ENCODE measurements around the gene DNMT3L.
"Not testable (repeated sequence)": the region's sequence is repeated elsewhere in the genome, so short reads cannot be mapped to it uniquely, and the experiment has no call there.

Gene DNMT3L

GRCh38 chr21:44261675-44262295 is at the start of gene DNMT3L:
Gene DNMT3L (minus strand): TSS chr21:44261897. CDS start chr21:44261259, 638 bp downstream.
- no peak for FAIRE-seq

DNA sequence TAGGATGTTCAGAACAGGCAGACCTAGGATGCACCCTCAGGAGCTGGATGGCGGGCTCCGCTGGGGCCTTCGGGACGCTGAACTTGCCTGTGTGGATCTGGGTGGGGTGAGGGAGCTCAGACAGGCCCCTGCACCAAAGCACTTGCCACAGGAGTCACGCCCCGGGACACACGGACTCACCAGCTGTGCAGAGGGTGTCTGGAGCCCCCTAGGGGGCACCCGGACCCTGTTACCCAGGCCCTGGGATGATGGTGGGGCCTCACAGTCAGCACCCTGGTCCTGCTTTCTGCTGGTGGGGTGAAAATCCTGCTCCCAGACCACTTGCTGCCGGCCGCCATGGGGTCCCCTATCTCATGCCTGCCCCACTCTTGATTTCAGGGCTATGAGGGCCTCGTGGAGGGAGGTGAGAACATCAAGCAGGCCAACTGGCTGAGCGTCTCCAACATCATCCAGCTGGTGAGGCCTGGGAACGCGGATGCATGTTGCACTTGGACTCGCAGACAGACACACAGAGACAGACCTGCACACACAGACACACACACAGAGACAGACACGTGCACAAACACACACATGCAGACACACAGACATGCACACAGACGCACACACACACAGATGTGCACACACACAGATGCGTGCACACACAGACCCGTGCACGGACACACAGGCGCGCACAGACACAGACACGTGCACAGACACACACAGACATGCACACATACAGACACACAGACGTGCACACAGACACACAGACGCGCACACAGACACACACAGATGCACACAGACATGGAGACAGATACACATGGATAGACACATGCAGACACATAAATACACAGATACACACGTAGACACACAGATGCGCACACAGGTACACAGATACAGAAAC is 49.2 kb upstream of the DNMT3L start:
- FAIRE-seq, result no peak

DNA sequence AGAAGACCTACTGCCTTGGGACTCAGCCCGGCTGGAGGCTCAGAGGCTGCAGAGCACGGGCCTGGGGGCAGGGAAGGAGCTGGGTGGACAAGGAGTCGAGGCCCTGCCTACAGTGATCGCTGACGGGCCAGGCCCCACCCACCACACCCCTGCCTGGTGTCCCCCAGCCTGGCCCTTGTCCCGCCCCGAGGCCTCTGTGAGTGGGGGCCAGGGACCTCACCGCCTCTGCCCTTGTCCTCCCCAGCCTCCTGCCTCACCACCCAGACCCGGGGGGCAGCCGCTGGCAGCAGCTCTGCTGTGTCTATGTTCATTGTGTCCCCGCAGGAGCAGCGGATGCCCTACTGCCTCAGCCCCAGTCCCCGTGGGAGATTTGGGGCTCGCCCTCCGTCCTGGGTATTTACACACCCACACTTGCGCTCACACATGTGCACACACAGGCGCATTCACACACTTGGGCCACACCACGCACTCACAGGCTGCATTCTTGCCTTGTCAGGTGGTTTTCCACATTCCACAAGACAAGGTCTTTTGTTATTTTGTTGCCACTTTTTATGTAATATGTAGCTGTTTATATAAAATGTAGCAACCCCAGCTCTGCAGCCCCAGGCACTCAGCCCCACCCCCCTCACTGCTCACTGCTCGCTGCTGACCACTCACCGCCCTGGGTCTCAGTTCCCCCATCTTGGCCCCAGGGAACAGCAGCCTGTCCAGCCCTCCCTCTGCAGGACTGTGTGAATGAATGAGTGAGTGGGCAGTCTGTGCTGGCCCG is 45.4 kb upstream of the DNMT3L start:
- no peak for FAIRE-seq

DNA sequence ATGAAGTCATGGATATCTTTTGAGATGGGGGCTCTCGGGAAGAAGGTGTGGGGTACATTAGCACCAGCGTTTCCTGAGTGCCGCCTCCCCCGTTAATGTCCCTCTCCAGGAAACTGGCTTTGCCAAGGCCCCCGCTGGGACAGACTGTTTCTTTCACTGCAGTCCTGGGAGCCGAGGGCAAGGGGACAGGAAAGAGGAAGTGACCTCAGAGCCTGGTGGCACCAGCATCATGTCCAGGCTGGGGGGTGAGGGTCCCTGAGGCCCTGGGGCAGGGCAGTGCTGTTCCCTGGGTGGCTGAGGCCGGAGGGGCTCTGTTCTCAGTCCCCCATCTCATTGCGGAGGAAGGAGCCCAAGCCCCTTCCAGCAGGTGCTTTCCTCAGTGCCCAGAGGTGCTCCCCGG is 44.0 kb upstream of the DNMT3L start:
- no peak for FAIRE-seq

- FAIRE-seq, result no peak
These were observed 43.2 kb upstream of the DNMT3L start for GRCh38 chr21:44304877-44305293.

- no peak for FAIRE-seq
These were observed 42.4 kb upstream of the DNMT3L start for GRCh38 chr21:44304011-44304616.

- FAIRE-seq, result no peak
These were observed 41.8 kb upstream of the DNMT3L start for GRCh38 chr21:44303490-44303981.

DNA sequence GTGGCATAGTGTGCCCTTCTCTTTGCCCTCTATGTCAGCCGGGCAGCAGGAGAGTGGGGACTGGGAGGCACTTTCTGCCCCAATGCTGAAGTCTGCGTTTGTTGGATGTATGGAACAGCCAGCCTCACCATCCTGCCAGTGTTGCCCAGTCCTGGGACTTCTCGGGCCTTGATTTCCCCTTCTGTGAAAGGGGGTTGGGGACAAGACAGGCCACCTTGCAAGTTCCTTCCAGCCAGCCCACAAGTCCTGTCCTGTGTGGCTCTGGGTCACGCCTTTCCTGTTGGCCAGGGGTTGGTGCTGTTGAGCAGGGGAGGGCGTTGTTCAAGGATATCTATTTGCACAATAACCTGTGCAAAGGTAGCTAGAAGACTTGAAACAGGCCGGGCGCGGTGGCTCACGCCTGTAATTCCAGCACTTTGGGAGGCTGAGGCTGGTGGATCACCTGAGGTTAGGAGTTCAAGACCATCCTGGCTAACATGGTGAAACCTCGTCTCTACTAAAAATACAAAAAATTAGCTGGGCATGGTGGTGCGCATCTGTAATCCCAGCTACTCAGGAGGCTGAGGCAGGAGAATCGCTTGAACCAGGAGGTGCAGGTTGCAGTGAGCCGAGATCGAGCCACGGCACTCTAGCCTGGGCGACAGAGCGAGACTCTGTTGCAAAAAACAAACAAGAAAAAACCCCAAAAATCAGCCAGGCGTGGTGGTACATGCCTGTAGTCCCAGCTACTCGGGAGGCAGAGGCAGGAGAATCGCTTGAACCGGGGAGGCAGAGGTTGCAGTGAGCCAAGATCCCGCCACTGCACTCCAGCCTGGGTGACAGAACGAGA is 41.1 kb upstream of the DNMT3L start:
- FAIRE-seq, result not testable (repeated sequence)

DNA sequence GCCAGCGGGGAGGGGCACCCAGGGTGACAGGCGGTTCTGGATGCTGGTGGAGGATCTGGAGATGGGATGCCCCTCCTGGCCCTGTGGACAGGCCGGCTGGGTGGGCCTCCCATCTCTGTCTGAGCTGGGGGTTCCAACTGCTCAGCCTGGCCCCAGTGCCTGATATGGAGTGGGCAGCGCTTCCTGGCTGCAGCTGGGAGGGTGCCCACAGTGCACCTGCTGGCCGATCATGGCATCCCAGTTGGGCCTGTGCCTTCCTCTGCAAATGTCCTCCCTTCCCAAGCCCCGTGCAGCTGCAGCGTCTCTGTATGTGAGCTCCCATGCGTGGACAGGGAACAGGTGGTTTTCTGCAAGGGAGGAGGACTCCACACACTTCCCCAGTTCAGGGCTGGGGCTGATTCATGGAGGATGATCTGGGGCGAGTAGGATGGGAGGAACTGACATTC is 40.3 kb upstream of the DNMT3L start:
- FAIRE-seq, result no peak

- FAIRE-seq, result no peak
These were observed 39.4 kb upstream of the DNMT3L start for GRCh38 chr21:44301141-44301540.

DNA sequence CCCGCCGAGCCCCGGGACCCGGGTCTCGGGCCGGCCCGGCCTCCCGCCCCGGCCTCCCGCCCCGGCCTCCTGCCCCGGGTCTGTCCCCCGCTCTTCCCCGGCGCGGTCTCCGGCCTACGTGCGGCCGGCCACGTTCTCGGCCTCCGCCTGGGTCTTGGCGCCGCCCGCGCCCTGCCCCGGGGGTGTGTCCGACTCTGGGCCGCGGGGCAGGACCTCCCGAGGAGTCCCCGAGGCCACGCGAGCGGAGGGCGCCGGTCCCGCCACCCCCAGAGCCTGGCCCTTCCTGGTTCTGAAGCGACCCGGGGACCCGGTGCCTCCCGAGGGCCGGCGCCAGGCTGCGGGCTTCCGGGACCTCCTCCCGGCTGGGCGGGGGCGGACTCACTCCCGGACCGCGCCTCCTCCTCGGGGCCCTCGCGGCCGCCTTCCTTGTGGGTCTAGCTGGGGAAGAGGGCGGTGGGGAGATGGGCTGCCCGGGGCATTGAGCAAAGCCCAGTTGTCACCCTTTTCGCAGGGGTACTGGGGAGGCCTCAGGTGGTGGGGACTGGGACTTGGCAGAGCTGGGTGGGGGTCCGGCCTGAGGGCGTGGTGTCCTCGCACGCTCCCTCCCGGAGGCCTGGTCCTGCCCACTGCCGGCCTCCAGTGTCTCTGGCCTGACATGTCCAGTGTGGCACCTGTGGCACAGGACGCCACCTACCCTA is 38.7 kb upstream of the DNMT3L start:
- no peak for FAIRE-seq

- no peak for FAIRE-seq
These were observed 38.0 kb upstream of the DNMT3L start, which contains the start of gene PFKL for GRCh38 chr21:44299458-44300261. Gene PFKL (plus strand): TSS chr21:44300053. CDS start chr21:44300106, 53 bp downstream.

DNA sequence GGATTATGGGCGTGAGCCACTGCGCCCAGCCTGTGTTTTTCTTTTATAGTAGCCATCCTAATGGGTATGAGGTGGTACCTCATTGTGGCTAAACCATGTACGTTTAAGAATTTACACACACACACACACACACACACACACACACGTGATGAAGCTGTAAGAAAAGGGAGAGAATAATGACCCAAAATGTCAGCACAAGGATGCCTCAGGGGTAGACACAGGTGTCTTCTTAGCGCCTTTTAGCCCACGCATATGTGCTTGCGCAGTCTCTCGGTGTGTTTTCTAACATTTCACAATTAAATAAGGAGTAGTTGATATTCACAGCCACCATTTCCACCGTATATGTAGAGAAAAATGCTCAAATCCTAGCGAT is 37.4 kb upstream of the DNMT3L start:
- FAIRE-seq, result no peak

GRCh38 chr21:44298301-44298700 is 36.6 kb upstream of the DNMT3L start:
- no peak for FAIRE-seq

GRCh38 chr21:44297525-44298290 is 36.0 kb upstream of the DNMT3L start:
- FAIRE-seq, result no peak

- FAIRE-seq, result no peak
These were observed 35.2 kb upstream of the DNMT3L start for GRCh38 chr21:44296916-44297315.

DNA sequence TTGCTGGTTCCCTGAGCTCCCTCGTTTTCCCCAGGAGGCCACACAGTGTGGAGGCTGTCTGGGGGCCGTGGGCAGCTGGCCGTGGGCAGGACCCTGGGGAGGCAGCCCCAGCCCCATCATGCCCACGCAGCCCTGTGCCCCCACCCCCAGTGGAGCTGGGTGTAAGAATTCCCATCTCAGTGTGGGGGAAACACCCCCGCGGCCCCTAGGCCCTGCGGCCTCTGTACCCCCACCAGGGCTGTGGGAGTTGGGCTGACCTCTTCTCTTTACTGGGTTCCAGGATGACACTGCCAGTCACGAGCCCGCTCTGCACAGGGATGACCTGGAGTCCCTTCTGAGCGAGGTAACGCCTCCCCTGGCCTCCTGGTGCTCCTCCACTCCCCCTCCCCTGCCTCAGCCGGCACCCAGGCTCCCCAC is 34.4 kb upstream of the DNMT3L start:
- no peak for FAIRE-seq

- no peak for FAIRE-seq
These were observed 33.9 kb upstream of the DNMT3L start for GRCh38 chr21:44295646-44296045.

- no peak for FAIRE-seq
These were observed 33.5 kb upstream of the DNMT3L start for GRCh38 chr21:44295163-44295573.
